Natural killer cell treated with Interleukin-12 subunit alpha and Interleukin-12 subunit beta and Interleukin-15 and Interleukin-18, amount 100 ng/mL, for 72 hours (primary cell): ENCODE measurements around the gene CHN2. TPM values are rescaled to one million over a fixed set of nuclear protein-coding genes. Genes with fewer than 3 reads are reported as not detected.

Experiments
- ATAC-seq, 2 donors: fragments of 150-1000 bp; cut with Tn5 transposase in 1 of 2; sonication (Bioruptor Pico), chemical (Tn5 transposase) in 1 of 2; 2 replicates each; pipeline ENCODE4 v1.10.0; 2021
- DNase-seq: peaks from one replicate; pipeline ENCODE4 v3.0.0; 2022; ENCODE audit warnings: low spot score
- H3K27ac Mint-ChIP-seq, 2 donors: 1 replicate in 1 of 2; 2 replicates in 1 of 2; pipeline ENCODE4 v1.8.0; 2022; ENCODE audit warnings: mixed read lengths in 2 of 2, mild to moderate bottlenecking in 1 of 2, moderate library complexity in 1 of 2
- H3K27me3 Mint-ChIP-seq, 2 donors: 1 replicate in 1 of 2; 2 replicates in 1 of 2; pipeline ENCODE4 v1.8.0; 2022; ENCODE audit warnings: mixed read lengths in 2 of 2
- H3K36me3 Mint-ChIP-seq: one replicate; pipeline ENCODE4 v1.8.0; 2022; ENCODE audit warnings: mixed read lengths
- H3K4me1 Mint-ChIP-seq, 2 donors: 1 replicate in 1 of 2; 2 replicates in 1 of 2; pipeline ENCODE4 v1.8.0; 2022; ENCODE audit warnings: low read depth in 2 of 2, mixed read lengths in 2 of 2, mild to moderate bottlenecking in 1 of 2
- H3K4me3 Mint-ChIP-seq: one replicate; pipeline ENCODE4 v1.8.0; 2022; ENCODE audit warnings: mixed read lengths
- H3K9me3 Mint-ChIP-seq: 2 replicates; pipeline ENCODE4 v1.8.0; 2022; ENCODE audit warnings: mixed read lengths
- total RNA-seq, 2 donors: library from RNA; stranded (reverse); gene quantifications; one replicate each; pipeline ENCODE4 v1.2.3, GENCODE V29; 2022

CHN2 gene
- total RNA-seq, 2 donors from 2014 or later = 0.70 to 2.1 TPM

DNA sequence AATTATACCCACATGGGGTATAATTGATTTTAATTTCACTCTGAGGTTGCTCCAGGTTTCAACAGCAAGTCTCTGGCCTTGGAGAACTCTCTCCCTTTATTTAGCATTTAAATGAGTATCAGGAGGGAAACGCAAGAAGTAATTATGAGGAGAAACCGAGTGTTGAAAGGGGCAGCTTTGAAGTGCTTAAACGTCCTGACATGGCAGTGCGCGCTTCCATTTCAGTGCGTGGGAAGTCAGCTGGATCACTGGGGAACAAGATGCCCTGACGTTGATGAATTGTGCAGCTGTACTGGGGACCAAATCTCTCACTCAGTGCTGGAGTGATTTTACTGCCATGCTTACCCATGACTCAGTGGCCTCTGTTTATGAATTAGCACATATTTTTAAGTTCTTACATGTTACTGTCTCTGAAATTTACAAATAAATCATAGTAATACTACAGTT lies 263.0 kb downstream of the CHN2 start:
- no peaks in the 10 kb centered on the region for H3K4me1 Mint-ChIP-seq
- no peak overlapping the region for H3K4me3 Mint-ChIP-seq
- DNase-seq = no peak
- no peak for ATAC-seq
- no peak overlapping the region for H3K27ac Mint-ChIP-seq
- H3K9me3 Mint-ChIP-seq = no peaks in the 10 kb centered on the region
- H3K27me3 Mint-ChIP-seq = no peaks in the 10 kb centered on the region
- H3K36me3 Mint-ChIP-seq = no peaks in the 10 kb centered on the region

DNA sequence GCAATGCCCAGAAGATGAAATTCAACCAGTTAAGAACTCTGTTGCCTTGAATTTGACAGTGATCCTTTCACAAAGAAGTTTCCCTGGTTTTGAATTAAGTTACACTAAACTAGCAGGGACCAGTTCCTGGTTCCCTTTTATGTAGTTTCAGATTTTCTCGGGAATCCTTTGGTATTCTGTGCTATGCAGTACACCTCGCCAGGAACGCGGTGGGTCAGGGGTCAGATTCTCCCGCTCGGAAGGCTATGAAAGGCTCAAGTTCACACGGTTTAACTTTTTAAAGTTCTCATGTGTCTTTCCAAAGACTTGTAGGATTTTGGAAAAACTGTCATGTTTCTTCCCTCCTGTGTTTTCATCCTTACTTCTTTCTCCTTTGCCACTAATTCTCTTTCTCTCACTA lies 264.4 kb downstream of the CHN2 start:
- DNase-seq (no peak), ATAC-seq (no peak)
- H3K4me1 Mint-ChIP-seq = no peaks in the 10 kb centered on the region
- H3K27ac Mint-ChIP-seq = no peak overlapping the region
- H3K27me3 Mint-ChIP-seq = no peaks in the 10 kb centered on the region
- no peaks in the 10 kb centered on the region for H3K9me3 Mint-ChIP-seq
- no peaks in the 10 kb centered on the region for H3K36me3 Mint-ChIP-seq
- H3K4me3 Mint-ChIP-seq = no peak overlapping the region

DNA sequence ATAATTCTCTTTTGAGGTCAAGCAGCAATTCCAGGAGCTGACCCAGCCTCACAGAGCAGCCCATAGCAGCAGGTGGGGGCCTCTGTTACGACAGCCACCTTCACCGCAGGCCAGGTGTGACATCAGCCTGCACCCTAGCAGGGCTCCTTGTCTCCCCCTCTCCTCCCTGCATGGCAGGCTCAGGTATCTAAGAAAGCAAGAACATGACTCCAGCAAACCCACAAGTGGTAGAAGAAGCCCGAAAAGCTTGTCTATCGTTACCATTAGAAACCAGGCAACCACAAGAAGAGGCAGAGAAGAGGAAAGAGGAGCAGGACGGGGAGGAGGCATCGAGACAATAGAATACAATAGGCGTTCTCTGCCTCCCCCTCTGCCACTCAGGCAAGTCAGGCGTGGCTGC lies 265.0 kb downstream of the CHN2 start:
- no peak for ATAC-seq
- H3K4me1 Mint-ChIP-seq = no peaks in the 10 kb centered on the region
- H3K36me3 Mint-ChIP-seq = no peaks in the 10 kb centered on the region
- no peaks in the 10 kb centered on the region for H3K27me3 Mint-ChIP-seq
- no peak overlapping the region for H3K27ac Mint-ChIP-seq
- no peak overlapping the region for H3K4me3 Mint-ChIP-seq
- no peak for DNase-seq
- H3K9me3 Mint-ChIP-seq = no peaks in the 10 kb centered on the region

DNA sequence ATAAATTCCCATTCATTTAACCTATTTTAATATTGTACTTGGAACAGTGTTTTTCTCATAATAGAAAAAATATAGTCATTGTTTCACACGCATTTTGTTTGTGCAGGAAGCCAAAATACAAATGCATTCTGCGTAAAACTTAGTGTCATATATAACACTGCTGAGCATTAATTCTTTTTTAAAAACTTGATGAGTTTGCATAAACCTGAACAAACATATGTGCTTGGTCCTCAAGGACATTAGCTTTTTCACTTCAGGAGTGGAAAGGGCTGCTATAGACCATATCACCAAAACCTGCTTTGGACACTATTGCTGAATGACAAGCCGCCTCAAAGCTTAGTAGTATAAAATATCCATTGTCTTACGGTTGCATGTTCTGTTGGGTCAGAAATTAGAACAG lies 267.4 kb downstream of the CHN2 start:
- no peaks in the 10 kb centered on the region for H3K36me3 Mint-ChIP-seq
- H3K4me1 Mint-ChIP-seq = no peaks in the 10 kb centered on the region
- H3K4me3 Mint-ChIP-seq = no peak overlapping the region
- H3K27me3 Mint-ChIP-seq = no peaks in the 10 kb centered on the region
- no peak for ATAC-seq
- H3K9me3 Mint-ChIP-seq = no peaks in the 10 kb centered on the region
- no peak overlapping the region for H3K27ac Mint-ChIP-seq
- DNase-seq = no peak

DNA sequence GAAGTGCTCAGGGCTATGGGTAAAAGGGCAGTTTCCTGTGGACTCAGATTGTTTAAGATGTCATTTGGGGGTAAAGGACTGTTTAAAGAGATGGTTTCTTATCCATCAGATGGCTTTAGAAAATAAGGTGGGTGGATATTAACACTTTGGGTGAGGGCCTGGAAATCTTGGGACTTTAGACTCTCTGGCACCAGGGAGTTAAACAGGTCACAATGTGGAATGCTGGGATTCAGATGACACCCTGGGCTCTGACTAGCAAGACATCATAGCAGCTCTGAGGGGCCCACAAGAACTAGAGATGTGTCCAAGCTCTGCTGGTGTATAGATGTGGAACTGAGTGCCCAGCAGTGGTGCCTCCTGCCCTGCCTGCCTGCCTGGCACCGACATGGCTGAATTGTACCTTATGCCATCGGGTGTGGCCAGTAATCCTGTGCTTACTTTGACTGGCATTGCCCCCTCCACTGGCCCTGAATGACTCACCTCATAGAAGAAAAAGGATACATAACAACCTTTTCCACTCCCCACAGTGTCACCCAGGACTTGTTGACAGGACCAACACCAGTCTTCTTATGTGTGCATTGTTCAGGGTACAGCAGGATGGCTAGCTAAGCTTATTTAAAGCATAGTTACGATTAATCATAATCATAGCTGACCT lies 269.1 kb downstream of the CHN2 start:
- no peaks in the 10 kb centered on the region for H3K36me3 Mint-ChIP-seq
- H3K4me1 Mint-ChIP-seq = no peaks in the 10 kb centered on the region
- H3K27me3 Mint-ChIP-seq = no peaks in the 10 kb centered on the region
- H3K9me3 Mint-ChIP-seq = no peaks in the 10 kb centered on the region
- no peak overlapping the region for H3K4me3 Mint-ChIP-seq
- DNase-seq (no peak), ATAC-seq (no peak)
- no peak overlapping the region for H3K27ac Mint-ChIP-seq

DNA sequence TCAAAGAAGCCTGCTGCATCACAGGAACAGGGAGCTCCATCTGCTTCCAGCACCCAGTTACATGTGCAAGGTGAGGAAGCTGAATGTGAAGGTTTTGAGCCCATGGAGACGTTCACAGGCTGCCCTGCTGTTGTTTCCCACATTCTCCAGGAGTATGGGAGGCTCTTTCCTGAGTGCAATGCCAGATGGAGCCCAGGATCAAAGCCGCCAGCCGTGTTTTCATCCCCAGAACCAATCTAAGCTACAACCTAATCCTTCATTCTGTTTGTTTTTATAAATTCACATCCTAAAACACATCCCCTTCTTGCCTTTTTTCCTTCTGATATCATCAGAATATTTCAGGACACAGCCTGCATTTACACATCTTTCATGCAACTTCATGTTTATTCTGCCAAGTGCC lies 270.2 kb downstream of the CHN2 start:
- no peaks in the 10 kb centered on the region for H3K4me1 Mint-ChIP-seq
- H3K4me3 Mint-ChIP-seq = no peak overlapping the region

DNA sequence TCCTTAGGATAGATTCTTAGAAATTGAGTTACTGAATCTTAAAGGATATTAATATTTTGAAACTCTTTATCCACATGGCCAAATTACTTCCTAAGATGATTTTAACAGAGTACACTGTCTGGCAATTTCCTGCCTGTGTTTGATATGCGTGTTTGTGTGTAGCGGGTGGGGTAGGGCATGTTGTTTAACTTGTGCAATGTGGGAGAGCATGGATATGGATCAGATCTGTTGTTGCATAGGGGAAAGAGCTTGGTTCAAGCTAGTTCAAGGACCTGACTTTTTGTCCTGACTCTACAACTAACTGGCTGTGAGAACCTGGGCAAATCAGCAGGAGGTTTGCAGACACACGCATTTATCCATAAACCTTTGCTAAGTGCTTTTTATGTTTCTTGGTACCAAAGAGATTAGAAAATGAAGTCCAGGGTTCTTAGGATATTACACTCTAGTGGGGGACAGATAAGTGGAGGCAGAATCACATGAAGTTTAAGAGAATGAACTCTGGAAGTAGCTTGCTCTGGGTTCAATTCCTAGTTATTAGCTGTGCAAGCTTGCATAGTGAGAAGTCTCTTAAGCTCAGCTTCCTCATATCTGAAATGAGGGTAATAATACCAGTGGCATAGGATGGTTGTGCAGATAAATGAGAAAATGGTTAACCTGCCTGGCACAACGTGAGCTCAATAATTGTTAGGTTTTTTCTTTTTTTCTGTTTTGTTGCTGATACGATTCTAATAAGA lies 272.8 kb downstream of the CHN2 start:
- no peaks in the 10 kb centered on the region for H3K36me3 Mint-ChIP-seq
- DNase-seq = no peak
- H3K9me3 Mint-ChIP-seq = no peaks in the 10 kb centered on the region
- H3K4me3 Mint-ChIP-seq = no peak overlapping the region
- no peaks in the 10 kb centered on the region for H3K4me1 Mint-ChIP-seq
- ATAC-seq = no peak
- no peaks in the 10 kb centered on the region for H3K27me3 Mint-ChIP-seq
- no peak overlapping the region for H3K27ac Mint-ChIP-seq

More for the DNA sequence above, 270.2 kb downstream of the CHN2 start:
- DNase-seq (no peak), ATAC-seq (no peak)
- Mint-ChIP-seq H3K9me3 (no peaks in the 10 kb centered on the region), H3K27me3 (no peaks in the 10 kb centered on the region), H3K36me3 (no peaks in the 10 kb centered on the region), H3K27ac (no peak overlapping the region)

DNA sequence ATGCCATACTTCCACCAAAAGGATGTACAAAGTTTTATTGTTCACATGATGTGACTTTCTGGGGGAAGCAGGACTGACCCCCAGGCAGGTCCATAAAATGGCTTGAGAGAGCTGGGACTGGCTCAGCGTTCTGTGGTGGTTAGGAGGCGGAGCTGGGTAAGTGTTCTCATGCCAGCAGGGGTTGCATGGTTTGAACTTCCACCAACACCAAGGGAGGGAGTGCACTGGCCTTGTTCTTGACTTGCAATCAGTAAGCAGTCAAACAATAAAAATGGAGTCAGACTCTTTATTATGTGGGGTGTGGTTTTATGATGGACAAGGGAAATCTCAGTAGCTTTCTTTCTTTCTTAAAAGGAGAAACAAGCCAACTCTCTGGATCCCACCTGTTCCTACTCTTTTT lies 273.6 kb downstream of the CHN2 start:
- ATAC-seq (no peak), DNase-seq (no peak)
- no peaks in the 10 kb centered on the region for H3K4me1 Mint-ChIP-seq
- no peaks in the 10 kb centered on the region for H3K27me3 Mint-ChIP-seq
- no peak overlapping the region for H3K4me3 Mint-ChIP-seq
- H3K9me3 Mint-ChIP-seq = no peaks in the 10 kb centered on the region
- H3K36me3 Mint-ChIP-seq = no peaks in the 10 kb centered on the region
- no peak overlapping the region for H3K27ac Mint-ChIP-seq

DNA sequence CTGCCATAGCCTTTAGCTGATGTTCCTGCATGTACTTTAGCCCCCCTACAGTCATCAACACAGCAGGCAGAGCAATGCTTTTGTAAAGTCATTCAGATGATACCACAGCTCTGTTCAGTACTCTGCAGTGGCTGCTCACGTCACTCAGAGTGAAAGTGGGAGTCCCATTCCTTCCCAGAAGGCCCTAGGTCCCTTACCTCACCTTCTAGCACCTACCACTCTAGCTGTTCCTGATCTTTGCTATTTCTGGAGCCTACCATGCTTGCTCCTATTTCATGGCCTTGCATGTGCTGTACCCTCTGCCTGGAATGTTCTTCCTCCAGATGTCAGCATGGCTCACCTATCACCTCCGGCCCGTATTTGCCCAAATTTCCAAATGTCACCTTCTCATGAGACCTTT lies 274.7 kb downstream of the CHN2 start:
- Mint-ChIP-seq H3K9me3 (no peaks in the 10 kb centered on the region), H3K27me3 (no peaks in the 10 kb centered on the region), H3K4me3 (no peak overlapping the region), H3K27ac (no peak overlapping the region), H3K36me3 (no peaks in the 10 kb centered on the region), H3K4me1 (no peaks in the 10 kb centered on the region)
- no peak for ATAC-seq
- no peak for DNase-seq

DNA sequence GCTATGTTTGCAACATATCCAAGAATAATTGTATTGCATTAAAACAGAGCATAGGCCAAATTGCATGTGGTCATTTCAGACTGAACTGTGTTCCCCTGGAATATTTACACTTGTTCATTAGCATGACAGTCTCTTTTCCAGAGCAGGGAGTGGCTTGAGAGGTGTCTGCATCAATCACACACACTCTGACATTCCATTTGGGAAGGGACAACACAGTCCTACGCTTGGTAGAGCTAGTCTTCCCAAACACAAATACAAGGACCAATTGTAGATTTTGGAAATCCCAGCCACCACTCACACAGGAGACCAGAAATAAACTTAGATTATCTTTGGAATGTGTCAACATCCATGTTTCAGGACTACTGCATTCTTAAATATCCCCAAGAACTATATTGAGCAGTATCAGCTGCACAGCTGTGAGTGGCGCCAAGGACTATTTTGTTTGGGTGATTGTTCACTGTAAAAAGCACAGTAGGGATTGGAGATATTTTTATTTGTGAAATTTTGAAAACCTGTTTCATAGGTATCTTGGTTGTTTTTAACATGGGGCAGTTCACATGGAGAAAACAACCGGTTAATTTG lies 275.5 kb downstream of the CHN2 start:
- Mint-ChIP-seq H3K4me3 (no peak overlapping the region), H3K4me1 (no peaks in the 10 kb centered on the region), H3K36me3 (no peaks in the 10 kb centered on the region), H3K9me3 (no peaks in the 10 kb centered on the region), H3K27ac (no peak overlapping the region), H3K27me3 (no peaks in the 10 kb centered on the region)
- no peak for DNase-seq
- no peak for ATAC-seq

DNA sequence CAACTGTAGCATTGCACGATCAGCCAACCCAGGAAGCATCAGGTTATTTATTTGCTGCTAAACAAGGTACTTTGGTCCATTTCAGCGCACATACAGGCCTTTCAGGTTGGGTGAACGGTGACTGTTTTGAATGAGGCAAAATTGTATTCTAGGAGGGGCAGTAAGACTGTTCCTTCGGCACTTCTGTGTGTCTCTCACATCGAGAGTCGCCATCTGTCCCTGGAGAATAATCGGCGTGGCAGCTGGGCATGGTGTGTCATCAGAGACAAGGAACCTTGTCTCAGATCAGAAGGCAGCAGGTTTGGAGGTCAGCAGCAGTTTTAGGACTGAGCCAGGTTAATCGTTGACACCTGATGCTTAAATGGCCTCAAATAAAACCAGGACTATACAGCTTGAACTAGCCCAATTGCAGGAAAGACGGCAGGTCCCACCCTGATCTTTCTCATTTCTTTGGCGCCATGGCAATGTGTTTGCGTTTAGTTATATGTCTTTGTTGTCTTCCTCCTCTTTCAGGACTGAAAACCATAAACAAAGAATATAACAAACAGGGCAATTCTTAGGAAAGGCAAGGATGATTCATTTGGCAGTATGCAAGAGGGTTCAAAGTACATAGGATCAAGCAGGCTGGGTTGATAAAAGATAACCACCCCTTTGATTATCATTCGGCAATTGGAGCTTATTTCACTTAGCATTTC lies 277.0 kb downstream of the CHN2 start:
- no peak overlapping the region for H3K4me3 Mint-ChIP-seq

DNA sequence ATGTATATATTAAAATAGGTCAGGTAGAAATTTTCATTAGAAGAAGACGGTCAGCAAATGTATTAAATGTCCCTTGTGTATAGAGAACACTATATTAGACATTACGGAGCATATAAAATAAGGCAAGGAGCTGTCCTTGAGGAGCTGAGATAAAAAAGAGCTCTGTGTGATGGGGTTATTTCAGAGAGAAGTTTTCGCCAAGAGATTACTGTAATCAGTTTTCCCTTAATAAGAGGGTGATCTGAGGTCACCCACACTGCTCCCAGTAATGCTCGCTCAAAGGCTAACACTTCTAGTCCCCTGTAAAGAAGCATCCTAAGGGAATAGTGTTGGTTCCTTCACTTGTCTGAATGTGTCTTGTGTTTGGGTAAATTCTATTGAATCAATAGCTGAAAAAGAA lies 282.3 kb downstream of the CHN2 start:
- Mint-ChIP-seq H3K4me1 (no peaks in the 10 kb centered on the region), H3K27ac (no peak overlapping the region), H3K36me3 (no peaks in the 10 kb centered on the region), H3K27me3 (no peaks in the 10 kb centered on the region), H3K4me3 (no peak overlapping the region), H3K9me3 (no peaks in the 10 kb centered on the region)
- ATAC-seq (no peak), DNase-seq (no peak)

More for the DNA sequence above, 277.0 kb downstream of the CHN2 start:
- H3K9me3 Mint-ChIP-seq = no peaks in the 10 kb centered on the region
- no peaks in the 10 kb centered on the region for H3K36me3 Mint-ChIP-seq
- no peak for ATAC-seq
- H3K4me1 Mint-ChIP-seq = no peaks in the 10 kb centered on the region
- H3K27me3 Mint-ChIP-seq = no peaks in the 10 kb centered on the region
- H3K27ac Mint-ChIP-seq = no peak overlapping the region
- no peak for DNase-seq

DNA sequence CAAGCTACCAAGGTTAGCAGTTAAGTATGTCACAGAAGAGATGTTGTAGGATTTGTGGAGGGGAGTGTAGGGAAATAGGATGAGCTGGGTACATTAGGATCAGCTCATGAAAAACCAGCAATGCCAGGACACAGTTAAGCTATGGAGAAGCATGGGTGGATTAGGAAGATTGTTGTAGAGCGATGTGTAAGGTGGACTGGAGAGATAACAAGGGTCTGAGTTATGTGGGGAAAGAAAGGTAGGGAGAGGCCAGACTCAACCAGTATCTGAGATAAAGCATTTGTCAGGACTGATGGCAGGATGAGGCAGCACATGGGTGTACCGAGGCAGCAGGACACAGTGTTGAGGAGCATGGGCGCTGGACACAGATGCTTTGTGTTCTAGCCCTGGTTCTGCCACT lies 283.7 kb downstream of the CHN2 start:
- H3K27me3 Mint-ChIP-seq = no peaks in the 10 kb centered on the region

DNA sequence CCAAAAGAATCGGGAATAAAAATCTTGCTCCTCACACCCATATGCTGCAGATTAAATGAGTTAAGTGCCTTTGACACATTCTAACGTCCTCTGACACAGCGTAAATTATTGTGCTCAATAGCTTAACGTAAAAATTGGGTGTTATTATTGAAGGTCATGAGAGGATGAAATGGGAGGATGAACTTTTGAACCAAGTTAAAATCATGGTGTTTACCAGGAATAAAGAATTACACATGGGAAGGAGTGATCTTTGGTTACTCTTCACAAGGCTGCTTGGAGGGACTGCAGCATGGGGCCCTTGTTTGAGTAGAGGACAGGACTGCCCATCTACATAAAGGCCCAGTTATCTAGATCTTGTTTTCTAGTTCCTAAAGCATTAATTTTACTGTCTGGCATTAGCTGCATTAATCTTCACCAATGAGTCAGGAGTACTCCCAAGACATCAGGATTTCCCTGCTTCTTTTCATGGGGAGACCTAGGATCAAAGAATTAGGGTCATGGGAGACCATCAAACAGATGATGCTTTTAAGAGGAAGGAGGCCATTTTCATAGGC lies 284.2 kb downstream of the CHN2 start:
- Mint-ChIP-seq H3K36me3 (no peaks in the 10 kb centered on the region), H3K4me1 (no peaks in the 10 kb centered on the region), H3K27me3 (no peaks in the 10 kb centered on the region), H3K9me3 (no peaks in the 10 kb centered on the region), H3K27ac (no peak overlapping the region), H3K4me3 (no peak overlapping the region)
- DNase-seq (no peak), ATAC-seq (no peak)

More for the DNA sequence above, 283.7 kb downstream of the CHN2 start:
- no peaks in the 10 kb centered on the region for H3K36me3 Mint-ChIP-seq
- no peaks in the 10 kb centered on the region for H3K4me1 Mint-ChIP-seq
- no peak overlapping the region for H3K27ac Mint-ChIP-seq
- no peaks in the 10 kb centered on the region for H3K9me3 Mint-ChIP-seq
- ATAC-seq = no peak
- no peak for DNase-seq
- no peak overlapping the region for H3K4me3 Mint-ChIP-seq
